Mesothelial cell of epicardium (in vitro differentiated cells): ENCODE measurements around the gene FGA. TPM values are rescaled to one million over a fixed set of nuclear protein-coding genes. Genes with fewer than 3 reads are reported as not detected.
A peak's percentile ranks its signal among the peaks of the same experiment; 100 is the strongest.

Source experiments
- DNase-seq, 2 experiments: peaks; one replicate each; pipeline ENCODE4 v3.0.0; 2021; ENCODE audit warnings: low spot score in 2 of 2; ENCODE audit not compliant: unreplicated experiment in 2 of 2
- H3K27ac Mint-ChIP-seq: 2 replicates; pipeline ENCODE4 v1.8.0; 2021; ENCODE audit warnings: mixed read lengths
- H3K27me3 Mint-ChIP-seq: 2 replicates; pipeline ENCODE4 v1.8.0; 2021; ENCODE audit warnings: low read depth, mixed read lengths
- H3K36me3 Mint-ChIP-seq: 2 replicates; pipeline ENCODE4 v1.8.0; 2021; ENCODE audit warnings: mixed read lengths
- H3K4me1 Mint-ChIP-seq: 2 replicates; pipeline ENCODE4 v1.8.0; 2021; ENCODE audit warnings: mixed read lengths
- H3K4me3 Mint-ChIP-seq: 2 replicates; pipeline ENCODE4 v1.8.0; 2021; ENCODE audit warnings: mild to moderate bottlenecking, moderate library complexity, mixed read lengths
- H3K9me3 Mint-ChIP-seq: 2 replicates; pipeline ENCODE4 v1.8.0; 2021; ENCODE audit warnings: mixed read lengths
- total RNA-seq: library from RNA; stranded (reverse); gene quantifications from 3 replicates; pipeline ENCODE4 v1.2.1, GENCODE V29; 2021
- TF ChIP-seq, protein P1 (sequence below): fragments of 200-600 bp; sonication (generic); IDR thresholded peaks from one replicate; pipeline ENCODE4 v1.5.0; 2021; ENCODE audit warnings: antibody characterized with exemption; ENCODE audit not compliant: unreplicated experiment

FGA gene
- total RNA-seq, 1 donor from 2014 or later, result not detected

DNA sequence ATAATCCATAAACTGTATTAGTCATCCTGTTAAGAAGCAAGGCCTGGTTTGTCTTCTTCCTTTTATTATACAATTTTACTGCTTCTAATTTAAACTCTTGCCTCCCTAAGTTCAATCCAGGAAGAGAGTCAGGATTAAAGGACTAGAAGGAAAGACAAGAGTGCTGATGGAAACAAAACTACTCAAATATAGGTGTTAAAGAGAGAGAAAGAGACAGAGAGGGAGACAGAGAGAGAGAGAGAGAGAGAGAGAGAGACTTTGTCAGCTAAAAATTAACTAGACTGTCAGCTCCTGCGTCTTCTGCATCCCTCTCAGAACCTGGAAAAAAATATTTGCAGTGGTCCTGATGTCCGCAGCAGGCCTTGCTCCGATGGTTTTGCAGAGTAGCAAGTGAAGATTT, 35.4 kb upstream of the FGA start:
- H3K4me3 Mint-ChIP-seq, result no peak overlapping the region
- TF ChIP-seq, protein P1, sequence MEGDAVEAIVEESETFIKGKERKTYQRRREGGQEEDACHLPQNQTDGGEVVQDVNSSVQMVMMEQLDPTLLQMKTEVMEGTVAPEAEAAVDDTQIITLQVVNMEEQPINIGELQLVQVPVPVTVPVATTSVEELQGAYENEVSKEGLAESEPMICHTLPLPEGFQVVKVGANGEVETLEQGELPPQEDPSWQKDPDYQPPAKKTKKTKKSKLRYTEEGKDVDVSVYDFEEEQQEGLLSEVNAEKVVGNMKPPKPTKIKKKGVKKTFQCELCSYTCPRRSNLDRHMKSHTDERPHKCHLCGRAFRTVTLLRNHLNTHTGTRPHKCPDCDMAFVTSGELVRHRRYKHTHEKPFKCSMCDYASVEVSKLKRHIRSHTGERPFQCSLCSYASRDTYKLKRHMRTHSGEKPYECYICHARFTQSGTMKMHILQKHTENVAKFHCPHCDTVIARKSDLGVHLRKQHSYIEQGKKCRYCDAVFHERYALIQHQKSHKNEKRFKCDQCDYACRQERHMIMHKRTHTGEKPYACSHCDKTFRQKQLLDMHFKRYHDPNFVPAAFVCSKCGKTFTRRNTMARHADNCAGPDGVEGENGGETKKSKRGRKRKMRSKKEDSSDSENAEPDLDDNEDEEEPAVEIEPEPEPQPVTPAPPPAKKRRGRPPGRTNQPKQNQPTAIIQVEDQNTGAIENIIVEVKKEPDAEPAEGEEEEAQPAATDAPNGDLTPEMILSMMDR, result no peak
- no peaks in the 10 kb centered on the region for H3K36me3 Mint-ChIP-seq
- peak overlapping the region; percentile 35 for H3K27ac Mint-ChIP-seq
- peaks cover 4% of the 10 kb centered on the region for H3K4me1 Mint-ChIP-seq
- DNase-seq, result no peak
- H3K9me3 Mint-ChIP-seq, result no peaks in the 10 kb centered on the region
- peaks cover 27% of the 10 kb centered on the region for H3K27me3 Mint-ChIP-seq

DNA sequence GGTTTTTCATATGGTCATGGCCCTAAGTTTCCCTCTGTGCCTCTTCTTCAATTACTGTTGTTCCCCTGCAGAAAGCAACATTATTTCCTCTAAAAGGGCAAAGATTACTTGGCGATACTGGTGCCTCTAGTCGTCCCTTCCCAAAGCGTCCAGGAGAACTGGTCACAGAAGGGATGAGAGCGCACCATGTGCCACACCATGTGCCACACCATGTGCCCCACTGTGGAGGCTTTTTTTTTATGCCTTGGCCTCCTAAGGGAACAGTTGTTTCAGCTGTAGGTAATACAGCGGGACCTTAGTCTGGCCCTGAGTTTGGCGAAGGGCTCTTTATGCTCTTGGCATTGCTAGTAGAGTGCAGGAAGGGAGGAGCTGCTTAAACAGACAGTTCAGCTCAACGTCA, 33.5 kb upstream of the FGA start:
- Mint-ChIP-seq H3K4me3 (no peak overlapping the region), H3K27me3 (peaks cover 22% of the 10 kb centered on the region), H3K27ac (no peak overlapping the region), H3K9me3 (no peaks in the 10 kb centered on the region), H3K4me1 (peaks cover 4% of the 10 kb centered on the region), H3K36me3 (no peaks in the 10 kb centered on the region)
- TF ChIP-seq, protein P1, result no peak
- no peak for DNase-seq

DNA sequence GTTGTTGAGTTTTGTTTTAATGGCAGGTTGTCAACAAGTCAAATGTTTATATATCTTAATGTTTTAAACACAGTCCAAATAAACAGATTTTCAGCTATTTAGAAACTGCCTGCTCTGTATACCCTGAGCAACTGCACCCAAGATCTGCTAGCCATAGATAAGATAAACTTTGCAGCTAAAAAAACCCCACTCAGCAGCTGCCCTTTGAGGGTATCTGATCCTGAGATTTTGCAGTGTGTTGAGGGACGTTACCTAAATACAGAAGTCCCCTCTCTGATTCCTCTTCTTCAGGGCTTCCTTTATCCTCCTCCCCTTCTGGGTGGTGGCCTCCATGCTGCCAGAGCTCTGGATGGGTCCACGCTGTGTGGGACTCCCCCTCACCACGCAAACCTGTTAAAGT, 32.9 kb upstream of the FGA start:
- no peak for DNase-seq
- Mint-ChIP-seq H3K9me3 (no peaks in the 10 kb centered on the region), H3K27ac (no peak overlapping the region), H3K36me3 (no peaks in the 10 kb centered on the region), H3K27me3 (peaks cover 22% of the 10 kb centered on the region), H3K4me1 (peaks cover 9% of the 10 kb centered on the region), H3K4me3 (no peak overlapping the region)
- TF ChIP-seq, protein P1, result no peak

DNA sequence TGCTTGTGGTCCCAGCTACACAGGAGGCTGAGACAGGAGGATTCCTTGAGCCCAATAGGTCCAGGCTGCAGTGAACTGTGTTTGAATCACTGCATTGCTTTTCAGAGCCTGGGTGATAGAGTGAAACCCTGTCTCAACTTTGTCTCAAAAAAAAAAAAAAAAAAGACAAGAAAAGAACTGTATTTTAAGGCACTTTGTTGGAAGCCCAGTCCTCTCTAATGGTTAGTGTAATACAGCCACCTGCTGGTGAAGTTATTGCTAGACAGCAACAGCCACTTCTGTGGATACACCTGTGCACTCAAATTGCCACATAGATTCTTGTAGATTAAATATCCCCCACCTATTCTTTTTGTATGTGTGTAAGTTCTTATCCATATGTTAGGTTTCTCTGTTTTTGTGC, 32.1 kb upstream of the FGA start:
- Mint-ChIP-seq H3K4me3 (no peak overlapping the region), H3K4me1 (peaks cover 12% of the 10 kb centered on the region), H3K27ac (no peak overlapping the region), H3K27me3 (peaks cover 22% of the 10 kb centered on the region), H3K9me3 (no peaks in the 10 kb centered on the region), H3K36me3 (no peaks in the 10 kb centered on the region)
- TF ChIP-seq, protein P1, result peak; percentile 70
- DNase-seq, result no peak

DNA sequence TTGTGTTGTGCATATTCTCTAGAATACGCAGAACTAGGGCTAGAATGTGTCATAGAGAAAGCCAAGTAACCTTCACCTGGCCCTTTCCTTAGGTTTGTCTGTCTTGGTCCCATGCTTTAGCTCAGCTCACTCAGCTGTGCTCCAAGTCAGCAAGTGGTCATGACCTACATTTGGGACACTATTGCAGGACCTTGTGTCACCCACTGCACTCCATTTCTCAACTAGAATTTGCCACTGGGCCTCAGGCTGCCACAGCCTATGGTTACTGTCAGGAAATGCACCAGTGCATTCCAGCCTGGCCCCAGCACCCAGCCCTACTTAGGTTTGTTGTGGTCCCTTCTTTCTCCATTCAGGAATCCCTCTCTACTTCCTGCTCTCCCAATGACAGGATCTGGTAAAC, 29.6 kb upstream of the FGA start:
- no peak for DNase-seq
- no peak overlapping the region for H3K27ac Mint-ChIP-seq
- H3K4me3 Mint-ChIP-seq, result no peak overlapping the region
- peaks cover 20% of the 10 kb centered on the region for H3K4me1 Mint-ChIP-seq
- no peaks in the 10 kb centered on the region for H3K36me3 Mint-ChIP-seq
- H3K9me3 Mint-ChIP-seq, result no peaks in the 10 kb centered on the region
- TF ChIP-seq, protein P1, result no peak
- peaks cover 15% of the 10 kb centered on the region for H3K27me3 Mint-ChIP-seq

DNA sequence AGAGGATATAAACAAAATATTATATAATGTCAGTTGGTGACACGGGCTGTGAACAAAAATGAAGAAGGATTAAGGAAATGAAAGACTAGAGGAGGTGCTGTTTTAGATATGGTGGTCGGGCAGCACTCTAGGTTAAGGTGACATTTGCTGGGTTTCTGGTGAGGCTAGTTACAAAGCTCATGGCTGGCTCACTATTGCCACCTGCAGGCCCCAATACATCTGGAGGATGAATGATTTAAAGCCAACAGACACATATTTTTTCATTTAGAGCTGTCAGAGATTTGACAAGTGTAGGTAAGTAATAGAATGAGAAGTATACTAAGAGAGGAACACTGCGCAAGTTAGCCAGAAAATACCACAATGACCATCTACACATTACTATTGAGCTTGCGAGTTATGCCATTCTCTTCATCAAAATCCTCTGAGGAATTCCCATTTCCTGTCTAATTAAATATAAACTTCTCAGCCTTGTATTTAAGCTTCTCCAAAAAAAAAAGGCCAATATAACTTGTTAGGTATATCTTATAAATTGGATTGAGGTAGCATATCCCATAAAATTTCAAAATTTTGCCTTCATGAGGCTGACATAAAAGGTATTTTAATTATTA, 28.3 kb upstream of the FGA start:
- no peaks in the 10 kb centered on the region for H3K9me3 Mint-ChIP-seq

More for the DNA sequence above, 28.3 kb upstream of the FGA start:
- Mint-ChIP-seq H3K4me3 (no peak overlapping the region), H3K27me3 (peaks cover 10% of the 10 kb centered on the region), H3K27ac (no peak overlapping the region), H3K36me3 (no peaks in the 10 kb centered on the region), H3K4me1 (peaks cover 20% of the 10 kb centered on the region)
- TF ChIP-seq, protein P1, result peak; percentile 58
- peak in 1 of 2 experiments; percentile 41 for DNase-seq
